Sigmoid colon (tissue), 4 donors: Measurements from ENCODE around the gene TIPIN.

Experiments used
- EP300 ChIP-seq, 4 donors: sonication (generic); formaldehyde crosslinking; IDR thresholded peaks; one replicate each; pipeline ENCODE4 v1.6.1; 2017; ENCODE audit warnings: antibody characterized with exemption in 4 of 4
- POLR2A ChIP-seq, 2 donors: fragments of 450-650 bp; IDR thresholded peaks; one replicate each; pipeline ENCODE4 v1.6.1; 2016; ENCODE audit warnings: antibody characterized with exemption in 2 of 2, mild to moderate bottlenecking in 2 of 2, moderate library complexity in 2 of 2
- POLR2AphosphoS5 ChIP-seq, 4 donors: sonication (generic); formaldehyde crosslinking; IDR thresholded peaks; one replicate each; pipeline ENCODE4 v1.6.1; 2017; ENCODE audit warnings: antibody characterized with exemption in 4 of 4
- TF ChIP-seq, protein P1 (sequence below), 4 experiments: fragments of 450-650 bp in 3 of 4; fragments of 200-600 bp in 1 of 4; IDR thresholded peaks; one replicate each; pipeline ENCODE4 v1.5.1; 2016 to 2019; ENCODE audit warnings: antibody characterized with exemption in 4 of 4, mild to moderate bottlenecking in 3 of 4, moderate library complexity in 2 of 4

DNA sequence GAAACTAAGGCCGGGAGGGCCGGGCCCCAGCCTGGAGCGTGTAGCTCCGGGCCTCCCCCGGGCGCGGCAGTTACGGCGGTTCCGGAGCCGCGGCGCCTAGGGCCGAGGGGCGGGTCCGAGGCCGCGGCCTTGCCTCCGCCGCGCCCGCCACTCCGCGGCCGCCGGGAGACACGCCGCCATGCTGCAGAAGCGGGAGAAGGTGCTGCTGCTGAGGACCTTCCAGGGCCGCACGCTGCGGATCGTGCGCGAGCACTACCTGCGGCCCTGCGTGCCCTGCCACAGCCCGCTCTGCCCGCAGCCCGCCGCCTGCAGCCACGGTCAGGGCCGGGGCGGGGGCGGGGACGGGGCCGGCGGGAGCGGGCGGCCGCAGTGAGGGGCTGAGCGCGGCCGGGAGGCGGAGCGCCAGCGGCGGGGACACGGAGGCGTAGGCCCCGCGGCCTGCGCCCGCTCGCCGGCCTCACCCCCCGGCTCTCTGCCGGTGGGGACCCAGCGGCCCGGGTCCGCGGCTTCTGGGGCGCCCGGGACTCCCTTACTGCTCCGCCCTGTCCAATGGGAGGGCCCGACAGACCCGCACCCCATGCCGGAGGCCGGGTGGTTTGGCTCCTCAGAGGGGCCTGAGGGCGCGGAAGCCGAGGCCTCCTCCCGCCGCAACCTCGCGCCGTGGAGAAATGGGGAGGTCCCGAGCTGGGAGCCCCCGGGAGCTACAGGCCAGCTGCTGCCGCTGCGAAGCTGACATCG is 62.9 kb downstream of the TIPIN start, which contains the start of gene DIS3L:
- TF ChIP-seq, protein P1, sequence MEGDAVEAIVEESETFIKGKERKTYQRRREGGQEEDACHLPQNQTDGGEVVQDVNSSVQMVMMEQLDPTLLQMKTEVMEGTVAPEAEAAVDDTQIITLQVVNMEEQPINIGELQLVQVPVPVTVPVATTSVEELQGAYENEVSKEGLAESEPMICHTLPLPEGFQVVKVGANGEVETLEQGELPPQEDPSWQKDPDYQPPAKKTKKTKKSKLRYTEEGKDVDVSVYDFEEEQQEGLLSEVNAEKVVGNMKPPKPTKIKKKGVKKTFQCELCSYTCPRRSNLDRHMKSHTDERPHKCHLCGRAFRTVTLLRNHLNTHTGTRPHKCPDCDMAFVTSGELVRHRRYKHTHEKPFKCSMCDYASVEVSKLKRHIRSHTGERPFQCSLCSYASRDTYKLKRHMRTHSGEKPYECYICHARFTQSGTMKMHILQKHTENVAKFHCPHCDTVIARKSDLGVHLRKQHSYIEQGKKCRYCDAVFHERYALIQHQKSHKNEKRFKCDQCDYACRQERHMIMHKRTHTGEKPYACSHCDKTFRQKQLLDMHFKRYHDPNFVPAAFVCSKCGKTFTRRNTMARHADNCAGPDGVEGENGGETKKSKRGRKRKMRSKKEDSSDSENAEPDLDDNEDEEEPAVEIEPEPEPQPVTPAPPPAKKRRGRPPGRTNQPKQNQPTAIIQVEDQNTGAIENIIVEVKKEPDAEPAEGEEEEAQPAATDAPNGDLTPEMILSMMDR (IDR thresholded peaks at IDR 0.05), result no peak
- TF ChIP-seq POLR2A (IDR thresholded peaks at IDR 0.05) (no peak), EP300 (IDR thresholded peaks at IDR 0.05) (no peak), POLR2AphosphoS5 (IDR thresholded peaks at IDR 0.05) (peak in 1 of 4 donors; percentile 5)
